AG09309 (cell line): ENCODE measurements around the gene CEACAM4.
"Not testable (repeated sequence)": the region's sequence is repeated elsewhere in the genome, so short reads cannot be mapped to it uniquely, and the experiment has no call there.

Experiments used
- DNase-seq: peaks from one replicate; pipeline ENCODE4 v3.0.0-alpha.2; 2010; ENCODE audit warnings: low read depth
- H3K4me3 ChIP-seq: 2 replicates; pipeline ENCODE4 v1.5.1; 2011; ENCODE audit warnings: mild to moderate bottlenecking, low read depth, low read length, moderate library complexity; ENCODE audit not compliant: control insufficient read depth
- CTCF ChIP-seq: IDR thresholded peaks from 2 replicates; pipeline ENCODE4 v1.5.1; 2011; ENCODE audit warnings: mild to moderate bottlenecking, low read depth, low read length, inconsistent platforms; ENCODE audit not compliant: insufficient read depth, control insufficient read depth; ENCODE audit errors: missing control alignments

Gene CEACAM4

GRCh38 chr19:41584260-41584810, 42.5 kb downstream of the CEACAM4 start:
- DNase-seq, result no peak
- no peak overlapping the region for H3K4me3 ChIP-seq
- TF ChIP-seq CTCF, result no peak

- DNase-seq, H3K4me3 ChIP-seq: not testable (repeated sequence)
These were observed 44.2 kb downstream of the CEACAM4 start for GRCh38 chr19:41582577-41583182.

DNA sequence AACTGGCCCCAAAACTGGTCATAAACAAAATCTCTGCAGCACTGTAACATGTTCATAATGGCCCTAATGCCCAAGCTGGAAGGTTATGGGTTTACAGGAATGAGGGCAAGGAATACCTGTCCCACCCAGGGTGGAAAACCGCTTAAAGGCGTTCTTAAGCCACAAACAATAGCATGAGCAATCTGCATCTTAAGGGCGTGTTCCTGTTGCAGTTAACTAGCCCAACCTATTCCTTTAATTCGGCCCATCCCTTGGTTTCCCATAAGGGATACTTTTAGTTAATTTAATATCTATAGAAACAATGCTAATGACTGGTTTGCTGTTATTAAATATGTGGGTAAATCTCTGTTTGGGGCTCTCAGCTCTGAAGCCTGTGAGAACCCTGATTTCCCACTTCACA, 45.8 kb downstream of the CEACAM4 start:
- not testable (repeated sequence) for DNase-seq, H3K4me3 ChIP-seq

- H3K4me3 ChIP-seq, result no peak overlapping the region
- DNase-seq, result no peak
- no peak for TF ChIP-seq CTCF
These were observed 48.0 kb downstream of the CEACAM4 start for GRCh38 chr19:41578886-41579285.

GRCh38 chr19:41577833-41578232, 49.0 kb downstream of the CEACAM4 start:
- no peak for DNase-seq
- no peak for TF ChIP-seq CTCF
- H3K4me3 ChIP-seq, result no peak overlapping the region

DNA sequence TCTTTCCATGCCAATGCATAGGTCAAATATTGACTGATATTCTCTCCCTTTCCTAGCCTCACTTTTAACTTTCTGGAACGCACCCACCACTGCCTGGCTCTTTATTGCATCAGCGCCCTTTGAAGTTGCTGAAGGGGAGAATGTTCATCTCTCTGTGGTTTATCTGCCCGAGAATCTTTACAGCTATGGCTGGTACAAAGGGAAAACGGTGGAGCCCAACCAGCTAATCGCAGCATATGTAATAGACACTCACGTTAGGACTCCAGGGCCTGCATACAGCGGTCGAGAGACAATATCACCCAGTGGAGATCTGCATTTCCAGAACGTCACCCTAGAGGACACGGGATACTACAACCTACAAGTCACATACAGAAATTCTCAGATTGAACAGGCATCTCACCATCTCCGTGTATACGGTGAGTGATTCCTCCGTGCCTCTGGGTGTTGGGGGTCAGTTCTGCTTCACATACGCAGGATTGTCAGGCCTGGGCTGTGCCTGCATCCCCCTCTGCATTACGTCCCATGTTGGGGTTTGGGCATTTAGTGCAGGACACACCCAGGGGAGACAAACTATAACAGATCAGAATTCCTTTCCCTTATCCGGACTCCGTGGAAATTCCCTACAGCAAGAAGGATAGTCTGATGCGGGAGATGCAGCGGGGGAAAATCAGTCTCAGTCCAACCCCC, 49.6 kb downstream of the CEACAM4 start:
- no peak for DNase-seq
- H3K4me3 ChIP-seq, result no peak overlapping the region
- no peak for TF ChIP-seq CTCF

GRCh38 chr19:41575998-41576397, 50.9 kb downstream of the CEACAM4 start, which contains the start of gene CEACAM21:
CEACAM21 (plus strand) TSS chr19:41576166; CDS start chr19:41576275, 109 bp downstream.
- no peak for TF ChIP-seq CTCF
- DNase-seq, result no peak
- H3K4me3 ChIP-seq, result no peak within 1 kb of the TSS
